Stimulated activated CD4-positive, alpha-beta T cell treated with anti-CD3 and anti-CD28 coated beads, Interleukin-2, amount 100 ng/mL, for 4 hours (primary cell): ENCODE results near the gene KEL.

Source experiments
- DNase-seq: peaks from one replicate; pipeline ENCODE4 v3.0.0-alpha.2; 2020; ENCODE audit warnings: low read depth

Gene KEL

DNA sequence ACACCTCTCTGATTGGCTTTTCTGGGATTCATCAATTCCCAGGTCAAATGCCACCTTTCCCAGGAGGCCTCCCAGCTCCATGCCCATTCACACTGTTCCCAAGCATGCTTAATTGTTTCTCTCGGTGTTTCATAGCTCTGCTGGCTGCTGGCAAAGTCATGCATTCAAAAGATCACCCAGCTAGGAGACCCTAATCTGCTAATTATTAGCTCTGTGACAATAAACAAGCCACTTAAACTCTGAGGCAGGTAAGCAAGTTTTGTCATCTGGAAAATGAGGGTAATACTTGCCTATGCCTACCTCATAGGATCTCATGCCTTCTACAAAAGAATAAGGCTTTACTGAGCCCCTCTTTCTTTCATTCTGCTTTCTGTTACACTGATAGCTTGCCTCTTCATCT, 828 bp upstream of the KEL start:
- DNase-seq: no peak

DNA sequence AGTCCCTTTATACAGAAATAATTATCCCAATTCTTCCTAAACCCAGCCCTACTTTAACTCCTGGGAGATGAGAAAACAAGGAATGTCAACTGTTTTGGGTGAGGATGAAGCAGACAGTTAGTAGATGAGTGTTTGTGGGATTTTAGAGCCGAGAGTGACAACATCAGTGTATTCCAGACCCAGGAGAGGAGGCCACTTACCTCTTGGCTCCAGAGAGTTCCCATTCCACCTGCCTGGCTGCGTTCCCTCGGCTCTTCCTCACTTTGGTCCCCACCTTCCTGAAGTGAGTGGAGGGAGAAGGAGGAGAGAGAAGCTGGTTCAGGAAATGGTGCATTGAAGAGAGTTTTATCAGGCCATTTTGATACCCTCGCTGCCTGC, 579 bp downstream of the KEL start:
- no peak for DNase-seq

DNA sequence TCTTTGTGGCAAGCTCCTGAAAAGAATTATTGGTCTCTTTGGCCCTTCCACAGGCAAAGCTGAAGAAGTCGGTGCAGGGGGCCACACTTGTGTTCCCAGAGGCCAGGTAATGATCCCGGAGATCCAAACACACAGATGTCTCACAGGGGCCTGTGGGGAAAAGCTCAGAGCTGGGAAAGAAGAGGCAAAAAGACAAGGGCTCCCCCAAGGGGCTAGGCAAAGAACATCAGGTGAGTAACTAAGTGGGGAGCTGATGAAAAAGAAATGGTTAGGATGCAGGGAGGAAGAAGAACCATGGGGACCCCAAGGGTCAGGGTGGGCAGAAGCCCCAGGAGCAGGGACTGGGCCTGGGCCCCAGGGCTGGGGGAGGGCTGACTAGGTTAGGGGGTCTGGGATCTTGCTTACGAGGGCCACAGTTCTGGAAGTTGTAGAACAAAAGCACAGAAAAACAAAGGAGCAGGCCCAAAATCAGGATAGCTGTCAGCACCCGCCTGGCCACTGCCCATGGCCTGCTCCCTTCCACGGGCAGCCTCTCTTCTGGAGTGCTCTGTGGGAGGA, 1.1 kb downstream of the KEL start:
- DNase-seq: no peak

- DNase-seq: no peak
These were observed 3.0 kb downstream of the KEL start for GRCh38 chr7:142959202-142959601.

DNA sequence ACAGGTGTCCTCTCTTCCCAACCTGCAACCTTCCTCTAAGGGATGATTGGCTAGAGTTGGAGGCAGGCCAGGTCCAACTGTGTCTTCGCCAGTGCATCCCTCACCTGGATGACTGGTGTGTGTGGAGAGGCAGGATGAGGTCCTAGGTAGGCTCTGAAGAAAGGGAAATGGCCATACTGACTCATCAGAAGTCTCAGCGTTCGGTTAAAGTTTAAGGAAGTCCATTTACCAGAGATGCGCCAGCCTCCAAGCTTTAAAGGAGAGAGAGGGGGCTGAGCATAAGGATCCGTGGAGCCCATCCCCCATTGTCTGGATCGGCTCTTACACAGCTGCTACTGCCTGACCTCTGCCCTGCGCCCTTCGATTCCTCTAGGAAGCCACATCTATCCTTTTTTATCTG, 4.4 kb downstream of the KEL start:
- DNase-seq: no peak

DNA sequence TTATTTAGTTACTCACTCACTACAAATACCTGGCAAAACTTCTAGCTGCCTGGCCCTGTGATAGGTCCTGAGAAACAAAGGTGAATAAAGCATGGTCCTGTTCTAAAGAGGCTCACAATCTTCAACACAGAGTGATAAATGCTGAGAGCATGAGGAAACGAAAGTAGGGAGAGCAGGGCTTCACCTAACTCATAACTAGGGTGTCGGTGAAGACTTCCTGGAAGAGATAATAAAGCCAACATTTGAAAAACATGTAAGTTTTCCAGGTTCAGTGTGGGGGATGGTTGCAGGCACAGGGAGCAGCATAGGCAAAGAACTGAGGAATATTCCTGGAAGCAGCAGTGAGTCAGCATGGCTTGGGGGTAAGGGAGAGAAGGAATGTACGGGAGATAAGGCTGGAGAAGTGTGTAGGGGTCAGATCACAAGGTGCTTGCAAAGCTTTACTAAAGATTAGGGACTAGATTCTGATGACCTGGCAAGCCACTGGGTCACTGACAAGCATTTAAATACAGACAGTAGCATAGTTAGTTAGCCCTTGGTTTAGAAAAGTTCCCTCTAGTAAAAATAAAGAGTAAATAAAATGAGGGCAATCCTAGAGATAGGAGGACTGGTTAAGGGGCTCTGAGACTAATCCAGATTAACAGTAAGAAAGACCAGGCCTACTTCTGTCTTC, 5.1 kb downstream of the KEL start:
- no peak for DNase-seq

DNA sequence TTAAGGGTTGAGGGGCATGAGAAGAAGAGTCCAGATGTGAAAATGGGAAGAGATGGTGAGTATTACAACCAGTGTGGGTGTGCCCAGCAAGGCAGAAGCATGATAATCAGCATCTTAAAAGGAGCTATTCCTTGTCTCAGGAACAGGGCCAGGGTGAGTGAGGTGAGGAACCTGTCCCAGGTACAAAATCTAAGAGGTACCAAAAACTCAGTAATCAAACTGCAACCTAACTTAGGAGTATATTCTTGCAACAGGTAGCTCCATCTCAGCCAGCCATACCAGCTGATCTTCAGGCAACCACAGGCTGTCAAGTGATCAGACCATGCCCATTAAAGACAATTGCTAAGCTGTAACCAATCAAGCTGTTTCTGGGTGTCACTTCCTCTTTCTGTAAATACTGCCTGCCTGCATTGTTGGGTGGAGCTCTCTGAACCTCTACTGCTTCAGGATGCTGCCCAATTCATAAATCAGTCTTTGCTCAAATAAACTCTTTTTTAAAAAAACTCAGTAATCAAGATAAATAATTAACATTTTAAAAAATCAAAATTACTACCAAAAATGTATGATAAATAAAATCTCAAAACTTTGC, 7.4 kb downstream of the KEL start:
- no peak for DNase-seq

DNA sequence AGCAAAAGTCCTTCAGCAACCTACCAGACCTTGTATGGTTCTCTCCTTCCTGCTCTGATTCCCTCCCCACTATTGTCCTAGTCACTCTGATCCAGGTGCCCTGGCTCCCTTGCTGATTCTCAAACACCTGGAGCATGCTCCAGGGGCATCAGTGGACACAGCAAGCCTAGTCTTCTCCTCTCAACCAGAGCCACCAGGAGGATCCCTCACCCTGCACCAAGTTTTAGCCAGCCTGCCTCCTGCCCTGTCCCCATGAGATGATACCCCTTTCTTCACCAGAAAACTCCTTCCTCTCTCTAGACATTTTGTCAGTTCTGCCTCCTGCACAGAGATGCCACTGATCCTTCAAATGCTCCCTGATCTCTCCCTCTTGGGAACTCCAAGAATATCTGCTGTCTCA, 11.9 kb downstream of the KEL start:
- no peak for DNase-seq

- DNase-seq: no peak
These were observed 13.6 kb downstream of the KEL start for GRCh38 chr7:142948603-142949002.

DNA sequence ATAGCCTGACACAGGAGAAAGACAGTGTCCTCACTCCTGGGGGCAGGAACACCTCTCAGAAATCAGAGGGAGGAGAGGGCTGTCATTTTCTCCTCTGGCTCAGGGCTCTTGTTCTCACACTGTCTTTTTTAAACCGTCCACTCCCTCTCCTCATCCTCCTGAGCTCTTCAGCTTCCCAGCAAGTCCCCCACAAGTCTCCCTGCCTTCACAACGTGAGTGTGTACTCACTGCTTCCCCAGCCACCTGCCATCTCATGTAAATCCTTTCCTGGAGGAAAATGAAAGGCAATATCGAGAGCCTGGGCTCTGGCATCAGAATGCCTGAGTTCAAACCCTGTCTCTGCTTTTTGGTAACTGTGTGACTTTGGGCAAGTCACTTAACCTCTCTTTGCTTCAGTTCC, 17.2 kb downstream of the KEL start:
- DNase-seq: no peak

- DNase-seq: no peak
These were observed 18.4 kb downstream of the KEL start for GRCh38 chr7:142943706-142944268.

GRCh38 chr7:142942746-142943145, 19.4 kb downstream of the KEL start:
- DNase-seq: no peak

GRCh38 chr7:142941541-142941940, 20.6 kb downstream of the KEL start:
- DNase-seq: no peak

DNA sequence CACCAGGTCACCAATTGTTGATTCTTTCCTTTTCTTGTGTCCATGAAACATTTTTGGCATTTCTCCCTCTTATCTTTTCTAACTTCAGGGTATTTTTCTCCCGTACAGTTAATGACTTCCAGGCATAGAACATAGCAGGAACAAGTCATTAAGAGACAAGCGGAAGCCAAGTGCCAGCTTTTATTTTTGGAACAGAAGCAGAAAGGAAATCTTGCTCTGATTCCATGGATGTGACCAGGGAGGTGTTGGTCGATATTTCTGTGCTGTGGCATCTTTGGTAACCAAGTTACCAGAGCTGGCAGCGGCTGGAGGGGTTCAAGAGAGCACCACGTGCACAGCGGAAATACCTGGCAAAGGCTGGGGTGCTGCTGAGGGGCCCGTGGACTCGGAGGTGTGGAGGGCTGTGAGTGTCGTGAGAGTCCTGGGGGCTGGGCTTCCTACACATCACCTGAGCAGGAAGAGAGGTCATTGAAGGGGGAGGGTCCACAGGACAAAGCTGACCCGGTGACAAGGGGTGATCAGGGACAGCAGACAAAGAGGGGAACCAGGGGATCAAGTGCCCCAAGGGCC, 21.1 kb downstream of the KEL start:
- no peak for DNase-seq

DNA sequence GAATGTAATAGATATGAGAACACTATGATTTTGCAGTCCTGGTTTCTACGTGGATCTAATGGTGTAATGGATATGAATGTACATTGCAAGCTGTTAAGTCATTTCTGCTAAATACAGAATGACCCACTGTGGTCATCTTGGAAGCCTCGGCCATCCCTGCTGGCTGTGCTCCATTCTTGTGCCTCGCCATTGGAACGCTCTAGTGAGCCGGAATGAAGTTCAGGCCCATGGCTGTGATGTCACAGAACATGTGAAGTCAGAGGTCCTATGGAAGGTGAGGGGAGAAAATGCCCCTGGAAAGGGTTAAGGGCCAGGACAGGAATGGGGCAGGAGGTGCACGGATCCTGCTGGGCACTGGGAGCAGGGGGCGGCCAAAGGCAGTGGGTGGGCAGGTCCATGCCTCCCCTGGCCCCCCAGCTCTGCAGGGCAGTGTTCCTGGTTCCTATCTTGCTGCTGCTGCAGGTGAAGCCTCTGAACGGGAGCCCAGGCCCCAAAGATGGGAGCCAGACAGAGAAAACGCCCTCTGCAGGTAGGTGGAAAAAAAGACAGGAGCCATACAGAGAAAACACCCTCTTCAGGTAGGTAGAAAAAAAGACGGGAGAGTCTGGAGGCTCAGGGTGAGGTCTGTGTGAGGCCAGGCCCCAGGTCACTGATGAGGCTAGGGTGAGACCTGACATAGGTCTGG, 22.8 kb downstream of the KEL start, which contains the start of gene LLCFC1:
TSS of gene LLCFC1 (plus strand) at position 259 of the 685 bp plus-strand sequence. CDS start at position 397, 138 bp downstream.
- DNase-seq: no peak

- DNase-seq: no peak
These were observed 23.6 kb downstream of the KEL start for GRCh38 chr7:142938611-142939010.

DNA sequence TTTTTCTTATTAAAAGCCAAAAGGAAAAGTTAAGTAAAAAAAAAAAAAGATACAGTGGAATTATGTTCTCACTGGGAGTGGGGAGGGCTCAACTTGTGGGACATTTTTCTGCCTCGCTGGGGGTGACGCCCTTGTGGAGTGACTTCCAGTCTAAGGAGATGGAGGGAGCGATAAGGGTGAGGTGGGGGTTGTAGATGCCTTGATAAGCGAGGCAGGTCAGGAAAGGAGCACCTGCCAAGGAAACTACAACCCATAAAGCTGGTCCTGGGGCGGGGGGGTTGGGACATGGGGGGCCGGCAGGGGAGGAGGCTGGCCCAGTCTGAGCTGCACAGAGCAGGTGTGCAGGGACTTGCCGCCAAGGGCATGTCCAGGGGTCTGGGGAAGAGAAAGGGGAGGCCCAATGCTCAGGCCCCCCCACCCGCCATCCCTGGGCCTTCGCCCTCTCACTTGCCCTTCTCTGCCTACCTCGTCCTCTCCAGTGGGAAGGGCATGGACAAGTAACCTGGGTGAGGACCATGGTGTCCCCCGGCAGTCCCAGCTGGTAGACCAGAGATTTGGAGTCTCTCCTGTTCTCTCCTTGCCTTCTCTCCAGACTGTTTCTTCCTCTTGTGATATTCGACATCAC, 26.1 kb downstream of the KEL start:
- DNase-seq: no peak

GRCh38 chr7:142934056-142934455, 28.1 kb downstream of the KEL start:
- no peak for DNase-seq

GRCh38 chr7:142933624-142934023, 28.5 kb downstream of the KEL start, which contains the start of gene TRPV5:
TSS of gene TRPV5 (minus strand) at chr7:142933746. CDS start at chr7:142933459, 287 bp downstream.
- no peak for DNase-seq

DNA sequence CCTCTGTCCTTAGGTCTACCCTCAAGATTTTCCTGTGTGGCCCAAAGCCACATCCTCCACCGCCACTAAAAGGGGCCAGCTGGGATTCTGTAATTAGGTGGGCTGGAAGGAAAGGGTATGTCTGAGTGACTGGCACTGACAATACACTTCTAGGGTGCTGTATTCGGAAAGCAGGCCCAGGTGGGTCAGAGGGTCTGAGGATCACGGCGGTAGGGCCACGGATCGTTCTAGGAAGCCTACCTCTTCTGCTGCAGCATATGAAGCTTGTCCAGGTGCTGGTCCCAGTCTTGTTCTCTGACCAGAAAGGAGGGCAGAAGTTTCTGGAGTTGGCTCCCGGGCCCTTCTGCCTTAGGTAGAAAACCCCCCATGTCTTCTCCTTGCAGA, 29.1 kb downstream of the KEL start:
- DNase-seq: no peak

DNA sequence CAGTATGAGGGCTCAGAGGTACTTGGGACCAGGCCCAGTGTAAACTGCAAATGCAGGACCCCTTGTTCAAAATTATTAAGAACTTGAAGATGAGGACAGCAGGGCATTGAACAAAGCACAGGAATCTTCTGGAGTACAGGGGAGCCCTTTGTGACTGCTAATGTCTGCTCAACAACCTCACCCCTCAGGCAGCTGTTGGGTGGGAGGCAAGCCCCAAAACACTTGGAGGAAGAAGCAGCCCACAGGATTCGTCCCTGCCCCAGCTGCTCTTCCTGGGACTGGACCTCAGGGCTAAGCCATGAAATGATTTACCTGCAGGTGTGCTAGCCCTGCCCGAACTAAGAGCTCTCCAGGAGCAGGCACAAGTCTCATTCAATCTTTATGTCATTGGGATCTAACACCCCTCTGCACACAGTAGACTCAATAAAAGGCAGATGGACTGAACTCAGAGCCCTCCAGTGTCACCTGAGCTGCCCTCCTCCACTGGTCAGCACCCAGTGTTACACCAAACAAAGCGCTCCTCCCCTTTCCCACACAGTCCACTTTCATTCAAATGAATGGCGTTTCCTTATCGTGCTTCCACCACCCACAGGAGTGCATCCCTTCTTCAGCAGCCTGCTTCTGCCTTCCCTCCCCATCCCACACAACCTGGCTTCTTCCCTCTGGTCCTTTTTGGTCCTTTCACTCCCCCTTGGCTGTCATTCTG, 29.6 kb downstream of the KEL start:
- no peak for DNase-seq
